GM10266 (cell line): ENCODE measurements around the gene ORC3.
"Not testable (repeated sequence)": the region's sequence is repeated elsewhere in the genome, so short reads cannot be mapped to it uniquely, and the experiment has no call there.

Experiments
- DNase-seq: peaks from one replicate; pipeline ENCODE4 v3.0.0; 2012; ENCODE audit errors: extremely low spot score
- TF ChIP-seq, protein P1 (sequence below): IDR thresholded peaks from 2 replicates; pipeline ENCODE4 v1.5.1; 2012; ENCODE audit warnings: mild to moderate bottlenecking, low read depth; ENCODE audit not compliant: control insufficient read depth, insufficient read depth; ENCODE audit errors: missing control alignments

ORC3 gene

GRCh38 chr6:87682310-87682709, 92.4 kb downstream of the ORC3 start:
- DNase-seq, result no peak
- TF ChIP-seq, protein P1, sequence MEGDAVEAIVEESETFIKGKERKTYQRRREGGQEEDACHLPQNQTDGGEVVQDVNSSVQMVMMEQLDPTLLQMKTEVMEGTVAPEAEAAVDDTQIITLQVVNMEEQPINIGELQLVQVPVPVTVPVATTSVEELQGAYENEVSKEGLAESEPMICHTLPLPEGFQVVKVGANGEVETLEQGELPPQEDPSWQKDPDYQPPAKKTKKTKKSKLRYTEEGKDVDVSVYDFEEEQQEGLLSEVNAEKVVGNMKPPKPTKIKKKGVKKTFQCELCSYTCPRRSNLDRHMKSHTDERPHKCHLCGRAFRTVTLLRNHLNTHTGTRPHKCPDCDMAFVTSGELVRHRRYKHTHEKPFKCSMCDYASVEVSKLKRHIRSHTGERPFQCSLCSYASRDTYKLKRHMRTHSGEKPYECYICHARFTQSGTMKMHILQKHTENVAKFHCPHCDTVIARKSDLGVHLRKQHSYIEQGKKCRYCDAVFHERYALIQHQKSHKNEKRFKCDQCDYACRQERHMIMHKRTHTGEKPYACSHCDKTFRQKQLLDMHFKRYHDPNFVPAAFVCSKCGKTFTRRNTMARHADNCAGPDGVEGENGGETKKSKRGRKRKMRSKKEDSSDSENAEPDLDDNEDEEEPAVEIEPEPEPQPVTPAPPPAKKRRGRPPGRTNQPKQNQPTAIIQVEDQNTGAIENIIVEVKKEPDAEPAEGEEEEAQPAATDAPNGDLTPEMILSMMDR, result no peak

- DNase-seq, result no peak
- TF ChIP-seq, protein P1, result no peak
These were observed 94.0 kb downstream of the ORC3 start for GRCh38 chr6:87683890-87684289.

DNA sequence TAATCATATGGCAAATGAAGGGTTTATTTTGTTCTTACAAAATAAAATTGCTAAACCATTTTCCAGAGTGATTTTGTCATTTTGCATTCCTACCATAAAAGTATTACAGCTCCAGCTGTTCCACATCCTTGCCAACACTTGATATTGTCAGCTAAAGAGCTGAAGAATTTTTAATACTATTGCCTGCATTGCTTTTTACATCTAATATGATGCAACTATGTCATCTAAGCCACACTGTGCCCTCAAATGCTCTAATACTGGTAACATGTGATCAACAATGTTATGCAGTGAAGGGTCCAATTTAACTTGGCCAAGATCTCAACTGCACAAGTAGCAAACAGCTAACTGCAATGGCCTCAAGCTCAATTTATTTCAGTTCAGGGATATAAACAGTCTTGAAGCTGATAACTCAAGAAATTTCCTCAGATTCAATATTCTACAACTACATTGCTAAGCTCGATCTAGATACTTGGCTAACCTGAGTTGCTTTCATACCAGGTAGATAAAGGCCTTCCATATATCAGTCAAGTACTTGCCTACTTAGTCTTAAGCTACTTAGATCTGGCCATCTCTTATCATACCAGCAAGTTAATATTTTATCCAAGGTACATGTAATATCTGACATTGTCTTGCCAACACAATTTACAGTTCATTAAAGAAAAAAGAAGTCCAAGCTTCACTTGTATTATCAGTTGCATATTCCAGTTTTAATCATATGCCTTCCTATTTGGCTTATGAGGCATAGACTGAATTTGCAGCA, 95.1 kb downstream of the ORC3 start:
- TF ChIP-seq, protein P1, result no peak
- DNase-seq, result no peak

GRCh38 chr6:87686636-87687205, 96.8 kb downstream of the ORC3 start:
- not testable (repeated sequence) for DNase-seq

DNA sequence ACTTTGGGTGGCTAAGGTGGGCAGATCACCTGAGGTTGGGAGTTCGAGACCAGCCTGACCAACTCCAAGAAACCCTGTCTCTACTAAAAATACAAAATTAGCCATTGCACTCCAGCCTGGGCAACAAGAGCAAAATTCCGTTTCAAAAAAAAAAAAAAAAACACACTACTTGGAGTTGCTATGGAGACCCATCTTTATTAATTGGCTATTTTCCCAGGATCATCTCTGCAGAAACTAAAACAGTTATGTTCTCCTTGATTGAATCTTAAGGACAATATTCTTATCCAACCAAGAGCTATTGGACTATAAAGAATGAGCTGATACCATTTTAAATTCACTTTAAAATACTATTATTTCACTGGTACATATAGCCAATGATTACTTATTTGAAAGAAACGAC, 97.4 kb downstream of the ORC3 start:
- TF ChIP-seq, protein P1, result no peak
- no peak for DNase-seq

DNA sequence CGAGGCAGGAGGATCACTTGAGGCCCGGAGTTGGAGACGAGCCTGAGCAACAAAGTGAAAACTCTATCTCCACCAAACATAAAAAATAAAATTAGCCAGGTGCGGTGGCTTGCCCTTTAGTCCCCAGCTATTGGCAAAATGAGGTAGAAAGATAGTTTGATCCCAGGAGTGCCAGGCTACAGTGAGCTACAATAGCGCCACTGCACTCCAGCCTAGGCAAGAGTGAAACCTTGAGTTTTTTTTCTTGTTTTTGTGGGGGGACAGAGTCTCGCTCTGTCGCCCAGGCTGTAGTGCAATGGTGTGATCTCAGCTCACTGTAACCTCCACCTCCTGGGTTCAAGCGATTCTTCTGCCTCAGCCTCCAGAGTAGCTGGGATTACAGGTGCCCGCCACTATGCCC, 98.0 kb downstream of the ORC3 start:
- not testable (repeated sequence) for DNase-seq

DNA sequence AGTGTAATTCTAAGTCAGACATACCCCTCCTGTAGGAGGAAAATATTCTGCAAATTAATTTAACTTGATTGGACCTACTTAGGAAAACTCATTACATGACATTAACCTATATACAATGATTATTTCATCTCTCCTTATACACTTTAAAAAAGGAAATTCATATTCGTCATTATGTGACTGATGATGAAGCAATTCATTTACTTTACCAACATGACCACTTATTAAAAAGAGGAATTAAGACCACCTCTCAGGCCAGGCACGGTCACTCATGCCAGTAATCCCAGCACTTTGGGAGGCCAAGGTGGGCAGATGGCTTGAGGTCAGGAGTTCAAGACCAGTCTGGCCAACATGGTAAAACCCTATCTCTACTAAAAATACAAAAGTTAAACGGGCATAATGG, 100.5 kb downstream of the ORC3 start:
- TF ChIP-seq, protein P1, result no peak
- DNase-seq, result no peak

DNA sequence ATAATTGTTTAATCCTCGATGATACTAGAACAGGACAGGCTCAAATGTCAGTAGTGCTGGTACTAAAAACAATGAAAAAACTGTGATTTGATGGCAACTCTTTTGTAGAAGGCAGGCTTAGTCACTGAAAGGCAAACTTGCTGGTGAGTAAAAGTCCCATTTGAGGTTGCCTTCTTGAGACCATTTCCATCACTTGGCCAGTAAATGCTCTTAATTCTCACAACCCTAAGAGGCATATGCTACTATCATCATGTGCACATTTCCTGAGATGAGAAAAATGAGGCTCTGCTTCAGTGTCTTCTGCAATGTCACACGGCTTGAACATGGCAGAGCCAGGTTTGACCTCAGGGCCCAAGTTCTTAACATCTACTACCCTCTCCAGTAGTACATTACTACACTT, 102.2 kb downstream of the ORC3 start:
- TF ChIP-seq, protein P1, result no peak
- DNase-seq, result peak; percentile 34

GRCh38 chr6:87696817-87697216, 106.9 kb downstream of the ORC3 start:
- not testable (repeated sequence) for DNase-seq
